GM21515 (cell line): ENCODE measurements around the gene FRMD1.

ENCODE experiments used
- ATAC-seq: cut with Tn5 transposase; IDR thresholded peaks from one replicate; pipeline ENCODE4 v1.9.1; 2021; ENCODE audit not compliant: unreplicated experiment

FRMD1 gene

DNA sequence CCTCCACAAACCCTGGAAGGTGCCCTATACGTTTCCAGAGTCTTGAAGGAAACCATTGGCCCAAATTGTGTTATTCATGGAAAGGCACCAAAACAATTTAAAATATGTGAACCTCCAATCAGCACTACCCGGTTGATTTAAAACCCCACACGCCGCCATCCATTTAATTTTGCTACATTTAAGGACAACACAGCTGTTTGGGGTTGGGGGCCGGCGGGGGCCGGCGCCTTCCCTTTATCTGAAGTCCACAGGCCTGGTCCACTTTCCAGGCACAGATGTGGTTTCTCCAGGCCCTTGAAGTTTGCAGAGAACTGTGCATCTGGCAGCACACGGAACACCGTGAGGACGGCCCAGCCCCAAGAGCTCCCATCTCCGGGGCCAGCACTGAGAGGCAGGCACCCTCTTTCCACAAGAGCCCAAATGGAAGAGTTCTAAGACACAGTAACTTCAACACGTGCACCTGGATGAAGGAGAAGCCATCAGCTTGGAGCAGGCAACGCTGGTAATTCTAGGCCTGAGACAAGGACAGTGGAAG, 16.8 kb upstream of the FRMD1 start:
- ATAC-seq, result no peak

GRCh38 chr6:168095171-168095691, 16.2 kb upstream of the FRMD1 start:
- ATAC-seq, result no peak

GRCh38 chr6:168093634-168094033, 14.6 kb upstream of the FRMD1 start:
- no peak for ATAC-seq

- ATAC-seq, result no peak
These were observed 14.1 kb upstream of the FRMD1 start for GRCh38 chr6:168093071-168093505.

- ATAC-seq, result no peak
These were observed 13.5 kb upstream of the FRMD1 start for GRCh38 chr6:168092541-168092940.

- no peak for ATAC-seq
These were observed 12.6 kb upstream of the FRMD1 start for GRCh38 chr6:168091381-168092264.

GRCh38 chr6:168090706-168091105, 11.7 kb upstream of the FRMD1 start:
- ATAC-seq, result no peak

- ATAC-seq, result no peak
These were observed 11.2 kb upstream of the FRMD1 start for GRCh38 chr6:168090064-168090690.

GRCh38 chr6:168089186-168090063, 10.4 kb upstream of the FRMD1 start:
- ATAC-seq, result no peak

DNA sequence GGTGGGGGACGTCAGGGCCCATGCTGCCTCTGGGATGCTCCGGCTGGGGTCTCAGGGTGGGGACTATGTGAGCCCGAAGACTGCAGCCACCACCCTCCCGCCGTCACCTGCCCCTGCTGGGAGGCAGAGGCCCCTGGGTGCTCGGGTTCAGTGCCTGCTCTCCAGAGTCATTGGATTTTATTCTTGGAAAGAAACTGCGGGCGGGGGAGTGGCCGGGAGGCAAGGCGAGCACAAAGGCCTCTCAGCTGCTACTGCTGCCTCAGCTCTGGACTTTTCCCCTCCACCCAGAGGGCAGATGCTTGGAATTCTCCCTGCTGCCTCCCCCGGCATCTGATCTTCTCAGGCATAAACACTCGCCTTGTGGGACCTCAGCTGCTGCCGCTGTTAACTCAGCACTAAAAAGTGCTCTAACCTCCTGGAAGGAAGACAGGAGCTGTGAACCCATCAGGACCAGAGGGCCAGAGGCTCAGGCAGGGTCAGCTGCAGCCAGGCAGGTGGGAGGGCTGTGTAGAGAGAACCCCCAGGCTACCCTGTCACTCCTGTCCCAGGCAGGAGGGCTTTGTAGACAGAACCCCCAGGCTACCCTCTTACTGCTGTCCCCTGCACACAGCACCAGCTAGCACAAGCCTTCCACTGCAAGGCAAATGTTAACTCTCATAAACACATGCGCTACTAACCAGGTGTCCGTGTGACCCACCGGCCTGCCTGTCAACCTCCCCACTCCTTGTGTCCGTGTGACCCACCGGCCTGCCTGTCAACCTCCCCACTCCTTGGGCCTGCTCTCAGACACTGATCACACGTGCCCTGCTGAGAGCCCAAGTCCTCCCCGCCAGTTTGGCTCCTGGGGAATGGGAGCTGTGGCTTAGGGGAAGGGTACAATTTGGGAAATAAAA, 9.4 kb upstream of the FRMD1 start:
- ATAC-seq, result no peak

- ATAC-seq, result no peak
These were observed 8.6 kb upstream of the FRMD1 start for GRCh38 chr6:168087436-168088160.

GRCh38 chr6:168086616-168087015, 7.6 kb upstream of the FRMD1 start:
- no peak for ATAC-seq

DNA sequence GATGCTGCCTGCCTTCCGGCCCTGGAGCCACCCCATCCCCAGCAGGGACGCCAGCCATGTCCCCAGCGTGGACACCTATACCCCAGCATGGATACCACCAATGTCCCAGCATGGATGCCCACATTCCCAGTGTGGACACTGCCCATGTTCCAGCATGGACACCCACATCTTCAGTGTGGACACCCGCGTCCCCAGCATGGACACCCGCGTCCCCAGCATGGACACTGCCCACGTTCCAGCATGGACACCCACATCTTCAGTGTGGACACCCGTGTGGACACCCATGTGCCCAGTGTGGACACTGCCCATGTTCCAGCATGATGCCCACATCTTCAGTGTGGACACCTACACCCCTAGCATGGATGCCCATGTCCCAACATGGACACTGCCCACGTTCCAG, 7.1 kb upstream of the FRMD1 start:
- ATAC-seq, result no peak

DNA sequence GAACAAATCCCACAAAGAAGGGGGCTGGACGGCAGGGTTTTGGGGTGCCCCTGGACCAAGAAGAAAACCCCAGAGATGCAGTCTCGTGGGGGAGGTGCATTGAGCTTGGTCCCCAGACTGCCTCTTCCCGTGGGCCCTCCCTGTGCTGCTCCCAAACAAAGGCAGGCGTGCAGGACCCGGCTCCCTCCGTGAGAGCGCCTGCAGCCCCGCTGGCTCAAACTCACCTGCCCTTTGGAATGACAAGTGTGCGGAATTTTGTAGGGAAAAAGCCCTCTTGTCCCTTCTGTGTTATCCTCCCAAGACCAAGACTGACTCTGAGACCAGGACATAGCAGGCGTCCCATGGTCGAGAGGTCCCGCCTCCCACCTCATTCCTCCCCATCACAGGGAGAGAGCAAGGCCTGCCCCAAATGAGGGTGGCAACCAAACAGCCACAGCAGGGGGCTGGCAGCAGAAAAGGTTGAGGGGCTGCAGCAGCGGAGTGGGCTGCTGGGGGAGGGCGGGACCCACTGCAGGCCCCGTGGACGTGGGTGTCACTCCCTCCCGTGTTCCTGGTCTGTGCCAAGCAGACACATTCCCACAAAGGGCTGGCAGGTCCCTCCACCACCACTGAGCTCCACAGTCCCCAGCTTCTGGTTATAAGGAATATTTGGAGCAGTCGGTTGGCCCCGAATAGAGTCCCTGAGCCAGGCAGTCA, 5.6 kb upstream of the FRMD1 start:
- no peak for ATAC-seq

DNA sequence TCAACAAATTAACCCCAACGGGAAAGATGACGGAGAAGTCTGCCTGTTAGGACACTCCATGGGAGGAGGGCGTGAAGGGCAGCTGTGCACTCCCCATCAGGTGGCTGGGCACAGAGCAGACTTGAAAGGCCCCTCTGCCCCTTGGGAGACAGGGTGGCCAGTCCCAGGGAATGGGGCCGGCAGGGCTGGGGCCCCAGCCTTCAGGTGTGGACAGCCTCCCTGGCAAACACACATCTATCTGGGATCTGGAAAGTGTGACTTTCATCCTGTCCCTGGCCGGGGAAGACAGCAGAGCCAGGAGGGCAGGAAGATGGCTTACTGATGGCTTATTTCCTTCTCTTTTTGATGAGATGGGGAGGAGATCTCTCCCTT, 4.5 kb upstream of the FRMD1 start:
- ATAC-seq, result no peak

- no peak for ATAC-seq
These were observed 4.0 kb upstream of the FRMD1 start for GRCh38 chr6:168082860-168083513.

DNA sequence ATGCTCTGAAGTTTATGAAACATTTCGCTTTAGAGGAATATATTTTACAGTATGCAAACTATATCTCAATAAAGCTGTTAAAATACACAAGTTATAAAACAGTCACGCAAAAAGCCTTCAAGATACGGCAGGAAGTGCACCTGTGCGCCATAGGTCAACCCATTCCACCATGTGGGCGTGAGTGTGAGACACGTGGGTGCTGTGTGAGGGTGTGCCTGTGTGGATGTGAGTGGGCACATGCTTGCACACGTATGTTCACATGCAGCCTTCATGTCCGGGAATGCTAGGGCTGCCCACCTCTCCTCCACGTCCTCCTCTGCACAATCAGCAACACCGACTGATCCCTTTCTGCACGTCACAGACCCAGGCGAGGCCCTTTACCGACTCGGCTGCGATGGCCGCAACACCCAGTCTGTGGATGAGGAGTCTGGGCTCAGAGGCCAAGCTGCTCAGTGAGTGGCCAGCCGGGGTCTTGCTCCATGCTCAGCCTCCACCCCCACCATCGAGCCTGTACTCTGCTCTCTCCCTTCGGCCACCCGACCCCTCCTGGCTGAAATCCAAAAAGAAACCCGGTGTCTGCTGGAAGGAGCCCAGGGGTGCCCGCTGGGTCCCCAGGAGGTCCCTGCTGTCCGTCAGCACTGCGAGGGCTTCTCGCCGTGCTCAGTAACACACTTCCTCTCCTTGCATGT, 3.0 kb upstream of the FRMD1 start:
- ATAC-seq, result no peak
